Endothelial cell of umbilical vein (primary cell): Measurements from ENCODE around the gene ADAP1. TPM values are rescaled to one million over a fixed set of nuclear protein-coding genes. Genes with fewer than 3 reads are reported as not detected.

ENCODE experiments used
- BruUV-seq: library from RNA; stranded (reverse); fragments of 400-500 nt; replicated peaks from 2 replicates; lab custom pipeline; 2021; lab: Mats Ljungman, UMichigan
- CTCF ChIA-PET: fragments of 300-600, 350-600 bp; sonication (Branson Sonifier 250); formaldehyde crosslinking; loops from one replicate; lab custom pipeline; 2021; ENCODE audit warnings: antibody characterized with exemption, inconsistent platforms; lab: Charles Lee
- POLR2A ChIA-PET: fragments of 300-600, 350-600 bp; sonication (Branson Sonifier 250); formaldehyde crosslinking; loops from one replicate; lab custom pipeline; 2021; ENCODE audit warnings: antibody characterized with exemption, inconsistent platforms; lab: Charles Lee
- DNase-seq: peaks from one replicate; pipeline ENCODE4 v3.0.0-alpha.2; 2011; ENCODE audit warnings: low read depth, low spot score
- FAIRE-seq: peaks from 2 replicates; lab custom pipeline; 2011; peaks lifted over from hg19 to GRCh38; lab: Jason Lieb, UNC
- H2AFZ ChIP-seq: 2 replicates; pipeline ENCODE4 v1.6.0; 2012; ENCODE audit warnings: low read depth, low read length, control low read depth, inconsistent platforms
- H3K27ac ChIP-seq: 2 replicates; pipeline ENCODE4 v1.5.1; 2011; ENCODE audit warnings: low read depth, mild to moderate bottlenecking, control low read depth, low read length, moderate library complexity; ENCODE audit not compliant: insufficient read depth
- H3K27me3 ChIP-seq, 2 experiments: 2 replicates each; pipeline versions ENCODE4 v1.6.0 to v1.6.1; 2011; ENCODE audit warnings: low read length in 2 of 2, mixed read lengths in 1 of 2; ENCODE audit not compliant: control insufficient read depth in 2 of 2, insufficient read depth in 2 of 2
- H3K36me3 ChIP-seq, 2 experiments: 2 replicates in 1 of 2; 3 replicates in 1 of 2; pipeline ENCODE4 v1.5.1; 2011; ENCODE audit warnings: low read length in 2 of 2, mild to moderate bottlenecking in 1 of 2, moderate library complexity in 1 of 2; ENCODE audit not compliant: control insufficient read depth in 2 of 2, insufficient read depth in 2 of 2; ENCODE audit errors: extremely low read depth in 1 of 2
- H3K4me1 ChIP-seq: 3 replicates; pipeline ENCODE4 v1.5.1; 2011; ENCODE audit warnings: mild to moderate bottlenecking, low read length; ENCODE audit not compliant: control insufficient read depth, insufficient read depth; ENCODE audit errors: extremely low read depth
- H3K4me2 ChIP-seq: 2 replicates; pipeline ENCODE4 v1.6.1; 2011; ENCODE audit warnings: low read length, control low read depth, mixed read lengths; ENCODE audit not compliant: insufficient read depth
- H3K4me3 ChIP-seq, 3 experiments: fragments of 200-600 bp in 1 of 3; sonication (generic), shearing (Covaris generic) in 1 of 3; replicated peaks in 1 of 3; 2 replicates each; pipeline ENCODE4 v1.5.1; 2011 to 2016; ENCODE audit warnings: control low read depth in 3 of 3, low read length in 3 of 3, mild to moderate bottlenecking in 2 of 3, inconsistent platforms in 1 of 3, low read depth in 1 of 3, moderate library complexity in 1 of 3; ENCODE audit not compliant: insufficient read depth in 1 of 3
- H3K79me2 ChIP-seq: 2 replicates; pipeline ENCODE4 v1.6.0; 2012; ENCODE audit warnings: low read length, inconsistent platforms; ENCODE audit not compliant: control insufficient read depth, insufficient read depth
- H3K9ac ChIP-seq: replicated peaks from 2 replicates; pipeline ENCODE3; 2011; ENCODE audit warnings: low read length, control low read depth; ENCODE audit not compliant: insufficient read depth; ENCODE audit errors: extremely low read depth
- H3K9me1 ChIP-seq: replicated peaks from 3 replicates; pipeline ENCODE4 v1.6.0; 2011; ENCODE audit warnings: mild to moderate bottlenecking, low read length; ENCODE audit not compliant: control insufficient read depth, insufficient read depth; ENCODE audit errors: extremely low read depth
- H3K9me3 ChIP-seq: replicated peaks from 2 replicates; pipeline ENCODE4 v1.5.1; 2012; ENCODE audit warnings: low read length, inconsistent platforms; ENCODE audit not compliant: control insufficient read depth, insufficient read depth
- H4K20me1 ChIP-seq: replicated peaks from 2 replicates; pipeline ENCODE3; 2011; ENCODE audit warnings: mild to moderate bottlenecking, low read length; ENCODE audit not compliant: control insufficient read depth, insufficient read depth; ENCODE audit errors: extremely low read depth
- CTCF ChIP-seq, 2 donors: IDR thresholded peaks; 1 replicate in 1 of 2; 2 replicates in 1 of 2; pipeline ENCODE4 v1.5.1; 2011; ENCODE audit warnings: low read length in 2 of 2, mild to moderate bottlenecking in 2 of 2, moderate library complexity in 2 of 2, control low read depth in 1 of 2, inconsistent platforms in 1 of 2, low read depth in 1 of 2; ENCODE audit not compliant: insufficient read depth in 1 of 2; ENCODE audit errors: extremely low read depth in 1 of 2
- EZH2 ChIP-seq: IDR thresholded peaks from 2 replicates; pipeline ENCODE4 v1.6.1; 2012; ENCODE audit warnings: borderline replicate concordance, low read depth, mild to moderate bottlenecking, moderate library complexity, low read length, inconsistent platforms; ENCODE audit not compliant: severe bottlenecking
- FOS ChIP-seq: IDR thresholded peaks from 2 replicates; pipeline ENCODE4 v1.6.1; 2011; ENCODE audit warnings: mild to moderate bottlenecking, low read length, moderate library complexity, borderline replicate concordance; ENCODE audit not compliant: insufficient read depth
- GATA2 ChIP-seq: IDR thresholded peaks from 2 replicates; pipeline ENCODE4 v1.7.0; 2011; ENCODE audit warnings: low read depth, mild to moderate bottlenecking, moderate library complexity, mixed read lengths, low read length; ENCODE audit not compliant: insufficient read length, insufficient read depth
- JUN ChIP-seq: IDR thresholded peaks from 2 replicates; pipeline ENCODE4 v1.6.1; 2011; ENCODE audit warnings: borderline replicate concordance, low read depth; ENCODE audit not compliant: insufficient read length, insufficient read depth
- MAX ChIP-seq: IDR thresholded peaks from 2 replicates; pipeline ENCODE4 v1.6.1; 2011; ENCODE audit not compliant: insufficient read depth, insufficient read length
- MYC ChIP-seq: IDR thresholded peaks from one replicate; pipeline ENCODE4 v1.6.1; 2011; ENCODE audit warnings: mild to moderate bottlenecking, low read depth, low read length
- POLR2A ChIP-seq: IDR thresholded peaks from 2 replicates; pipeline ENCODE4 v1.6.1; 2012; ENCODE audit warnings: low read depth, mild to moderate bottlenecking, control low read depth, low read length
- POLR2AphosphoS5 ChIP-seq: IDR thresholded peaks from 2 replicates; pipeline ENCODE4 v1.6.1; 2012; ENCODE audit warnings: low read depth, mild to moderate bottlenecking, control low read depth, low read length, moderate library complexity; ENCODE audit not compliant: insufficient read depth
- dilution Hi-C: fragments of 300-500 bp; cut with MboI; formaldehyde crosslinking; loops from one replicate; pipeline ENCODE4 v1.15.0; 2019; ENCODE audit warnings: low sequenced_read_pairs; ENCODE audit not compliant: extremely low pct_ligation_motif_present
- intact Hi-C: fragments of 100-400 bp; cut with micrococcal nuclease; formaldehyde crosslinking; loops from one replicate; pipeline ENCODE4 v1.10.0; 2022
- polyA plus RNA-seq, 4 experiments: library from polyadenylated mRNA; depleted of rRNA in 3 of 4; stranded (reverse) in 3 of 4; unstranded in 1 of 4; fragments of >200 nt; gene quantifications; 2 replicates each; pipeline versions ENCODE4 v1.2.1 to v1.2.3, GENCODE V29; 2011 to 2012; ENCODE audit warnings: missing spikeins in 1 of 4
- total RNA-seq: library from RNA; stranded (reverse); gene quantifications from 2 replicates; pipeline ENCODE4 v1.2.3, GENCODE V29; 2021

The ADAP1 gene
- total and polyA plus RNA-seq, 2 donors (not counting 3 experiments of a cell fraction or from before 2014, with no cell fraction given), result 0.49 to 0.58 TPM

- Histone ChIP-seq H3K9me3 (no peaks in the 10 kb centered on the region), H3K27ac (no peak overlapping the region), H4K20me1 (no peaks in the 10 kb centered on the region), H3K36me3 (peaks cover 5 to 41% of the 10 kb centered on the region in 2 experiments), H3K4me3 (no peak overlapping the region), H3K4me2 (no peak overlapping the region), H3K4me1 (no peaks in the 10 kb centered on the region), H2AFZ (no peak overlapping the region), H3K9ac (no peak overlapping the region), H3K27me3 (no peaks in the 10 kb centered on the region), H3K79me2 (no peaks in the 10 kb centered on the region), H3K9me1 (no peaks in the 10 kb centered on the region)
- TF ChIP-seq MYC (no peak), CTCF (IDR thresholded peaks at IDR 0.05; ENCODE audit: extremely low read depth in 1 of 2, insufficient read depth in 1 of 2, low read depth in 1 of 2, low read length in 2 of 2) (no peak), POLR2AphosphoS5 (no peak), GATA2 (no peak), JUN (no peak), FOS (no peak), MAX (no peak), EZH2 (no peak), POLR2A (no peak)
- DNase-seq (no peak), FAIRE-seq (no peak)
- dilution Hi-C loops, result no loop called here
- POLR2A ChIA-PET, result no interaction called here
- CTCF ChIA-PET, result interaction anchor here (1.2 to 1.3 kb wide), 2 partner anchors 15 to 22 kb away, joined by 3 to 4 read pairs; no protein-coding TSS in a partner anchor
- no TSS peak for BruUV-seq
- intact Hi-C loops, result no loop called here
Observed at GRCh38 chr7:851204-851603, 103.3 kb downstream of the ADAP1 start.
